OCI-LY7 (cell line): Measurements from ENCODE around the gene RAPGEF2.

Experiments used
- EZH2phosphoT487 ChIP-seq: fragments of 200-600 bp; sonication (generic); IDR thresholded peaks from 2 replicates; pipeline ENCODE4 v1.6.1; 2018; ENCODE audit warnings: low read depth, borderline replicate concordance, mild to moderate bottlenecking, mixed run types, antibody characterized with exemption, low read length, moderate library complexity, mixed read lengths
- TF ChIP-seq, protein P1 (sequence below): fragments of 200-600 bp; sonication (generic); conservative IDR thresholded peaks from 2 replicates; pipeline ENCODE4 v1.5.1; 2014; ENCODE audit warnings: mild to moderate bottlenecking, antibody characterized with exemption, low read length, moderate library complexity, mixed read lengths

DNA sequence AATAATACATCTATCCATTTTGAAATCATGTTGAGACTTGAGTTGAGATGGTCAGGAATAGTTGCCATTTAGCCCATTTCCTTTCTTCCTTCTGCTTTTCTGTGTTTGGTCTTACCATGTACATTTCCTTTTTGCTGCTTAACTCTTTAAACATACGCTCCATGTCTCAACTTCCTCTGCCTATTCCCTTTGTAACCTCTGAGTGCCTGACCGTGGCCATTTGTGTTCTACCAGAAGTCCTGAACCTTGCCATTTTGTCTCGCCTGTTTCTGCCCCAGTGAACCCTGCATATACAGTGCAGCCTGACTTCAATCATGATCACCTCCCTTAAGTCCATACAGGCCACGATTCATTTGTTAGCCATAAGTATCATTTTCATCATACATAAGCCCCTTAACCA, 169.0 kb downstream of the RAPGEF2 start:
- TF ChIP-seq, protein P1, sequence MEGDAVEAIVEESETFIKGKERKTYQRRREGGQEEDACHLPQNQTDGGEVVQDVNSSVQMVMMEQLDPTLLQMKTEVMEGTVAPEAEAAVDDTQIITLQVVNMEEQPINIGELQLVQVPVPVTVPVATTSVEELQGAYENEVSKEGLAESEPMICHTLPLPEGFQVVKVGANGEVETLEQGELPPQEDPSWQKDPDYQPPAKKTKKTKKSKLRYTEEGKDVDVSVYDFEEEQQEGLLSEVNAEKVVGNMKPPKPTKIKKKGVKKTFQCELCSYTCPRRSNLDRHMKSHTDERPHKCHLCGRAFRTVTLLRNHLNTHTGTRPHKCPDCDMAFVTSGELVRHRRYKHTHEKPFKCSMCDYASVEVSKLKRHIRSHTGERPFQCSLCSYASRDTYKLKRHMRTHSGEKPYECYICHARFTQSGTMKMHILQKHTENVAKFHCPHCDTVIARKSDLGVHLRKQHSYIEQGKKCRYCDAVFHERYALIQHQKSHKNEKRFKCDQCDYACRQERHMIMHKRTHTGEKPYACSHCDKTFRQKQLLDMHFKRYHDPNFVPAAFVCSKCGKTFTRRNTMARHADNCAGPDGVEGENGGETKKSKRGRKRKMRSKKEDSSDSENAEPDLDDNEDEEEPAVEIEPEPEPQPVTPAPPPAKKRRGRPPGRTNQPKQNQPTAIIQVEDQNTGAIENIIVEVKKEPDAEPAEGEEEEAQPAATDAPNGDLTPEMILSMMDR = no peak
- no peak for TF ChIP-seq EZH2phosphoT487
